ENCODE data around the gene PRM2. TPM values are rescaled to one million over a fixed set of nuclear protein-coding genes. Genes with fewer than 3 reads are reported as not detected.

The PRM2 gene
- polyA plus RNA-seq, 1 of the 3 experiments (the other 2 are of a cell fraction), result not detected

- ChIA-PET CTCF (interaction anchor here (0.7 to 14.4 kb wide), 30 partner anchors 8 to 316 kb away, joined by 3 to 318 read pairs (median 6); no protein-coding TSS in a partner anchor), POLR2A (no interaction called here)
- Histone ChIP-seq H3F3A (replicated peaks; ENCODE audit: insufficient read depth) (peaks cover 28% of the 10 kb centered on the region), H3K4me3 (ENCODE audit: low read depth in 2 of 2, low read length in 1 of 2) (peak overlapping the region; percentile 79 to 84), H3K9me2 (no peaks in the 10 kb centered on the region), H3K4me2 (peak overlapping the region; percentile 83), H3K79me2 (ENCODE audit: insufficient read depth) (peaks cover 25% of the 10 kb centered on the region), H3K27me3 (ENCODE audit: insufficient read depth) (no peaks in the 10 kb centered on the region), H3K27ac (ENCODE audit: low read depth in 2 of 2, low read length in 1 of 2) (no peak overlapping the region), H4K20me1 (ENCODE audit: insufficient read depth) (peaks cover 32% of the 10 kb centered on the region), H3K9me3 (no peaks in the 10 kb centered on the region), H3K9ac (peak overlapping the region; percentile 70; the same call in 1 of the 2 replicates), H3K4me1 (ENCODE audit: control insufficient read depth in 1 of 2, insufficient read depth in 2 of 2, low read depth in 1 of 2, low read length in 1 of 2) (peaks cover 9 to 26% of the 10 kb centered on the region in 2 experiments; a peak in 3 of 4 replicates), H3K36me3 (replicated peaks in 1 of 2; ENCODE audit: control insufficient read depth in 1 of 2, insufficient read depth in 2 of 2, low read length in 1 of 2) (peaks cover 3 to 4% of the 10 kb centered on the region in 2 experiments), H2AFZ (ENCODE audit: low read depth) (no peak overlapping the region)
- no peak for DNase-seq
- 81% methylated on average over 23 of the region's 29 CpGs for WGBS (ENCODE audit: low lambda C conversion rate)
- TF ChIP-seq JUND (IDR thresholded peaks at IDR 0.05) (no peak), FOXM1 (IDR thresholded peaks at IDR 0.05; ENCODE audit: low read depth) (no peak), CTCF (IDR thresholded peaks at IDR 0.05) (no peak), MAX (IDR thresholded peaks at IDR 0.05; ENCODE audit: low read depth) (no peak), RCOR1 (IDR thresholded peaks at IDR 0.05; ENCODE audit: low read length) (no peak), TAF1 (IDR thresholded peaks at IDR 0.05; ENCODE audit: borderline replicate concordance, low read depth, low read length) (no peak), GABPA (IDR thresholded peaks at IDR 0.05; ENCODE audit: low read depth) (no peak), USF2 (IDR thresholded peaks at IDR 0.05; ENCODE audit: borderline replicate concordance, low read depth, low read length) (no peak), ELF1 (IDR thresholded peaks at IDR 0.05) (no peak), ZBTB33 (IDR thresholded peaks at IDR 0.05; ENCODE audit: borderline replicate concordance, low read depth) (no peak), IRF3 (IDR thresholded peaks at IDR 0.05; ENCODE audit: low read depth, low read length) (no peak)
These were observed 22.0 kb downstream of the PRM2 start for GRCh38 chr16:11253995-11254912.

All from SK-N-SH (cell line).